Transverse colon (tissue), 4 donors: ENCODE results near the gene FOXP1.

Source experiments
- CTCF ChIP-seq, 5 experiments: fragments of 200-600 bp in 3 of 5; fragments of 450-650 bp in 2 of 5; sonication (generic) in 3 of 5; IDR thresholded peaks; 1 replicate in 2 of 5; 2 replicates in 3 of 5; pipeline ENCODE4 v1.5.1; 2016 to 2017; ENCODE audit warnings: antibody characterized with exemption in 5 of 5, inconsistent platforms in 3 of 5, mild to moderate bottlenecking in 2 of 5, moderate library complexity in 1 of 5
- EP300 ChIP-seq: sonication (generic); formaldehyde crosslinking; IDR thresholded peaks from one replicate; pipeline ENCODE4 v1.6.1; 2017; ENCODE audit warnings: antibody characterized with exemption, low read depth
- POLR2A ChIP-seq: fragments of 450-650 bp; IDR thresholded peaks from one replicate; pipeline ENCODE4 v1.6.1; 2016; ENCODE audit warnings: antibody characterized with exemption, mild to moderate bottlenecking, moderate library complexity
- POLR2AphosphoS5 ChIP-seq, 3 donors: sonication (generic); formaldehyde crosslinking; IDR thresholded peaks; one replicate each; pipeline ENCODE4 v1.6.1; 2016; ENCODE audit warnings: antibody characterized with exemption in 3 of 3

DNA sequence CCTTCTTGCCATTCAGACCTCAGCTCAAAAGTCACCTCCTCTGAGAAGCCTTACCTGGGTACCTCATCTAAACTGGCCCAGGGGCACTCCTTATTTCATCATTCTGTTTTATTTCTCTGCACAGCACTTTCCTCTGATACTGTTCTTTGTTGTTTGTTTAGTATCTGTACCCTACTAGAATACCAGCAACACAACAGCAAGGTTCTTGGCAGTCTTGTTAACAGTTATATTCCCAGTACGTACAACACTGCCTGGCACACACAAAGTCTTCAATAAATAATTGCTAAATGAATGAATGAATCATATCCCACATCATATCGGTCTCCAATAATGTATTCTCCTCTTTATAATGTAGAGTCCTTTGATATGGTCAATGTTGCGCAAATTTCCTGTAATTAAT lies 188.1 kb downstream of the FOXP1 start:
- TF ChIP-seq CTCF (IDR thresholded peaks at IDR 0.05) = no peak
- no peak for TF ChIP-seq POLR2A
- no peak for TF ChIP-seq EP300
- TF ChIP-seq POLR2AphosphoS5 (IDR thresholded peaks at IDR 0.05) = no peak
